Measurements from ENCODE around the gene ADAM19. TPM values are rescaled to one million over a fixed set of nuclear protein-coding genes. Genes with fewer than 3 reads are reported as not detected.
A peak's percentile ranks its signal among the peaks of the same experiment; 100 is the strongest.

Gene ADAM19
- total RNA-seq, 6 experiments from 2014 or later, result 75.4 to 152 (median 83.2) TPM

GRCh38 chr5:157469073-157469472 lies 106.5 kb downstream of the ADAM19 start:
- H3K27me3 Mint-ChIP-seq (ENCODE audit: insufficient read depth), result peaks cover 3% of the 10 kb centered on the region; the same call in 1 of the 2 replicates
- H3K4me1 Mint-ChIP-seq (ENCODE audit: low read depth), result peaks cover 63% of the 10 kb centered on the region
- no peak for DNase-seq
- no peaks in the 10 kb centered on the region for H3K9me3 Mint-ChIP-seq
- H3K27ac Mint-ChIP-seq, result no peak overlapping the region
- H3K36me3 Mint-ChIP-seq (ENCODE audit: low read depth), result 0 out of 2 replicates have a peak, but pooled peaks cover 6% of the 10 kb centered on the region
- TF ChIP-seq, protein P1, sequence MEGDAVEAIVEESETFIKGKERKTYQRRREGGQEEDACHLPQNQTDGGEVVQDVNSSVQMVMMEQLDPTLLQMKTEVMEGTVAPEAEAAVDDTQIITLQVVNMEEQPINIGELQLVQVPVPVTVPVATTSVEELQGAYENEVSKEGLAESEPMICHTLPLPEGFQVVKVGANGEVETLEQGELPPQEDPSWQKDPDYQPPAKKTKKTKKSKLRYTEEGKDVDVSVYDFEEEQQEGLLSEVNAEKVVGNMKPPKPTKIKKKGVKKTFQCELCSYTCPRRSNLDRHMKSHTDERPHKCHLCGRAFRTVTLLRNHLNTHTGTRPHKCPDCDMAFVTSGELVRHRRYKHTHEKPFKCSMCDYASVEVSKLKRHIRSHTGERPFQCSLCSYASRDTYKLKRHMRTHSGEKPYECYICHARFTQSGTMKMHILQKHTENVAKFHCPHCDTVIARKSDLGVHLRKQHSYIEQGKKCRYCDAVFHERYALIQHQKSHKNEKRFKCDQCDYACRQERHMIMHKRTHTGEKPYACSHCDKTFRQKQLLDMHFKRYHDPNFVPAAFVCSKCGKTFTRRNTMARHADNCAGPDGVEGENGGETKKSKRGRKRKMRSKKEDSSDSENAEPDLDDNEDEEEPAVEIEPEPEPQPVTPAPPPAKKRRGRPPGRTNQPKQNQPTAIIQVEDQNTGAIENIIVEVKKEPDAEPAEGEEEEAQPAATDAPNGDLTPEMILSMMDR (IDR thresholded peaks at IDR 0.05), result peak; percentile 37; the same call in 1 of the 2 replicates
- no peak overlapping the region for H3K4me3 Mint-ChIP-seq

- TF ChIP-seq, protein P1 (IDR thresholded peaks at IDR 0.05), result no peak
- Mint-ChIP-seq H3K9me3 (no peaks in the 10 kb centered on the region), H3K4me3 (no peak overlapping the region), H3K27ac (no peak overlapping the region), H3K4me1 (ENCODE audit: low read depth) (peaks cover 63% of the 10 kb centered on the region), H3K36me3 (ENCODE audit: low read depth) (0 out of 2 replicates have a peak, but pooled peaks cover 6% of the 10 kb centered on the region), H3K27me3 (ENCODE audit: insufficient read depth) (peaks cover 1% of the 10 kb centered on the region; the same call in 1 of the 2 replicates)
- DNase-seq, result no peak
Observed at GRCh38 chr5:157468293-157468965, 107.1 kb downstream of the ADAM19 start.

DNA sequence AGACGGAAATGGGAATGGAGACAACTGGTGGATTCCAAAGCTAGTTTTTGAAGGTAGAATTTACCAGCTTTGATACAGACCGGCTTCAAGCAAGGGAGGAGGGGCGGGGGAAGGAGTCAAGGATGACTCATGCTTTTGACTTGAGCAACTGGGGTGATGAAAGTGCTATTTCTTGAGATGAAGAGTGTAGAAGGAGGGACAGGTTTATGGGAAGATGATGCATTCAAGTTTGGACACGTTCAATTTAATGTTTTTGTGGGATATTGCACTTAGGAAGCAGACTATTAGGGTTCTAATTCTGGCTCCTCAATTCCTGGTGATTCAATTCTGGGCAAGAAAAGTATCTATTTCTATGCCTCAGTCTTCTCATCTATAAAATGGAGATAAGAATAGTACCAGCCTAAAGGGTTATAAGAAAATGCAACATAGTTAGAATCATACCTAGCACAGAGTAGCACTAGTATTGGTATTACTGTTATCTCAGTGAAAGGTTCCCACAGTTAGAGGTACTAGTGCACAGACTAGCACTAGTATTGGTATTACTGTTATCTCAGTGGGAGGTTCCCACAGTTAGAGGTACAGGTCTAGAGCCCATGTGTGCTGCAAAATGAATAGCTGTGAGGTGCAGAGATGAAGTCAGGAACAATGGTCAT lies 110.9 kb downstream of the ADAM19 start:
- H3K4me3 Mint-ChIP-seq, result peak overlapping the region; percentile 5; the same call in 1 of the 2 replicates
- peak overlapping the region; percentile 82 for H3K27ac Mint-ChIP-seq

GRCh38 chr5:157463621-157464518 lies 111.7 kb downstream of the ADAM19 start:
- H3K36me3 Mint-ChIP-seq (ENCODE audit: low read depth), result no peaks in the 10 kb centered on the region
- peak overlapping the region; percentile 82 for H3K27ac Mint-ChIP-seq
- H3K27me3 Mint-ChIP-seq (ENCODE audit: insufficient read depth), result peaks cover 2% of the 10 kb centered on the region
- H3K4me3 Mint-ChIP-seq, result peak overlapping the region; percentile 5
- TF ChIP-seq, protein P1 (IDR thresholded peaks at IDR 0.05), result no peak
- DNase-seq, result peak; percentile 62
- peaks cover 37% of the 10 kb centered on the region for H3K4me1 Mint-ChIP-seq (ENCODE audit: low read depth)
- no peaks in the 10 kb centered on the region for H3K9me3 Mint-ChIP-seq

More for the DNA sequence above, 110.9 kb downstream of the ADAM19 start:
- H3K27me3 Mint-ChIP-seq (ENCODE audit: insufficient read depth), result no peaks in the 10 kb centered on the region; the same call in 1 of the 2 replicates
- no peaks in the 10 kb centered on the region for H3K9me3 Mint-ChIP-seq
- H3K4me1 Mint-ChIP-seq (ENCODE audit: low read depth), result peaks cover 39% of the 10 kb centered on the region
- DNase-seq, result peak; percentile 86
- TF ChIP-seq, protein P1 (IDR thresholded peaks at IDR 0.05), result no peak
- no peaks in the 10 kb centered on the region for H3K36me3 Mint-ChIP-seq (ENCODE audit: low read depth)

DNA sequence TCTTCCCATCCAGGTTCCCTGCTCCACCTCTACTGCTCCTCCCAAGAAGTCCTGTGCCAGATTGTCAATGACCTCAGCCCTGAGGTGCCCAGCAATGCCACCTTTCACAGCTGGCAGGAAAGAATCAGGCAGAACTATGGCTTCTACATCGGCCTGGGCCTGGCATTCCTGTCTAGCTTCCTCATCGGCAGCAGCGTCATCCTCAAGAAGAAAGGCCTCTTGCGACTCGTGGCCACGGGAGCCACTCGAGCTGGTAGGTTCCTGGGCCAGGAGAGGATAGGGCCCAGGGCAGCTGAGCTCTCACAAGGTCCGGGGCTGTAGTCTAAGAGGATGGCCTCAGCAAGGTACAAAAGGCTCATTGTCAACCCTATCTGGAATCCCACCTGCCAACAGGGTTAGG lies 112.5 kb downstream of the ADAM19 start:
- TF ChIP-seq, protein P1 (IDR thresholded peaks at IDR 0.05), result no peak
- Mint-ChIP-seq H3K4me3 (no peak overlapping the region), H3K27ac (no peak overlapping the region), H3K27me3 (ENCODE audit: insufficient read depth) (peaks cover 4% of the 10 kb centered on the region), H3K4me1 (ENCODE audit: low read depth) (peaks cover 37% of the 10 kb centered on the region), H3K36me3 (ENCODE audit: low read depth) (no peaks in the 10 kb centered on the region), H3K9me3 (no peaks in the 10 kb centered on the region)
- no peak for DNase-seq

Measured in HFFc6 (cell line).